ENCODE data around the gene DFFB.

GRCh38 chr1:3880429-3881192, 23.3 kb downstream of the DFFB start:
- TF ChIP-seq CTCF (tag by site-specific recombination; IDR thresholded peaks at IDR 0.05) (no peak), ZNF529 (tag by site-specific recombination; IDR thresholded peaks at IDR 0.05; ENCODE audit: insufficient replicate concordance) (no peak), ZNF146 (tag by site-specific recombination; IDR thresholded peaks at IDR 0.05) (no peak), ZNF776 (tag by site-specific recombination; IDR thresholded peaks at IDR 0.05; ENCODE audit: borderline replicate concordance) (no peak), ZNF366 (tag by site-specific recombination; conservative IDR thresholded peaks at IDR 0.05) (no peak), REPIN1 (tag by site-specific recombination; IDR thresholded peaks at IDR 0.05; ENCODE audit: low read depth) (no peak), EGR2 (tag by site-specific recombination; IDR thresholded peaks at IDR 0.05; ENCODE audit: low read depth) (no peak), PBX3 (CRISPR knock-in tag; IDR thresholded peaks at IDR 0.05) (no peak)

Data from HEK293 (cell line).